HEK293T (cell line): ENCODE results near the gene PIR.

Experiments
- BHLHE40 ChIP-seq: fragments of 450-650 bp; IDR thresholded peaks from 2 replicates; pipeline ENCODE4 v1.6.1; 2016; ENCODE audit warnings: mild to moderate bottlenecking, moderate library complexity, borderline replicate concordance
- FOXA1 ChIP-seq: fragments of 450-650 bp; IDR thresholded peaks from 2 replicates; pipeline ENCODE4 v1.6.1; 2016; ENCODE audit warnings: mild to moderate bottlenecking
- L3MBTL2 ChIP-seq: fragments of 450-650 bp; conservative IDR thresholded peaks from 2 replicates; pipeline ENCODE4 v1.6.1; 2016; ENCODE audit warnings: mild to moderate bottlenecking
- LEF1 ChIP-seq: fragments of 450-650 bp; IDR thresholded peaks from 2 replicates; pipeline ENCODE4 v1.6.1; 2017; ENCODE audit warnings: mild to moderate bottlenecking, borderline replicate concordance
- SP1 ChIP-seq: fragments of 450-650 bp; IDR thresholded peaks from 2 replicates; pipeline ENCODE4 v1.6.1; 2017
- SUZ12 ChIP-seq: fragments of 450-650 bp; IDR thresholded peaks from 2 replicates; pipeline ENCODE4 v1.6.1; 2016; ENCODE audit warnings: mild to moderate bottlenecking
- TARDBP ChIP-seq: fragments of 450-650 bp; IDR thresholded peaks from 2 replicates; pipeline ENCODE4 v1.6.1; 2016

GRCh38 chrX:15401378-15401777, 91.8 kb downstream of the PIR start:
- TF ChIP-seq SP1 (no peak), L3MBTL2 (no peak), TARDBP (no peak), LEF1 (no peak), BHLHE40 (no peak), SUZ12 (no peak), FOXA1 (no peak)
